Left renal cortex interstitium (tissue), 4 donors: ENCODE data around the gene ITGA4. TPM values are rescaled to one million over a fixed set of nuclear protein-coding genes. Genes with fewer than 3 reads are reported as not detected.

Experiments
- DNase-seq, 4 donors: peaks; one replicate each; pipeline ENCODE4 v3.0.0-alpha.2; 2013; ENCODE audit warnings: low read depth in 4 of 4, low spot score in 2 of 4, missing footprints in 1 of 4
- polyA plus RNA-seq, 4 donors: library from polyadenylated mRNA; unstranded; fragments of 120-200 nt; gene quantifications; one replicate each; pipeline ENCODE4 v1.2.1, GENCODE V29; 2013; ENCODE audit not compliant: insufficient read length in 4 of 4

ITGA4 gene
- polyA plus RNA-seq, 4 donors: 32.0 to 39.4 (median 37.2) TPM

DNA sequence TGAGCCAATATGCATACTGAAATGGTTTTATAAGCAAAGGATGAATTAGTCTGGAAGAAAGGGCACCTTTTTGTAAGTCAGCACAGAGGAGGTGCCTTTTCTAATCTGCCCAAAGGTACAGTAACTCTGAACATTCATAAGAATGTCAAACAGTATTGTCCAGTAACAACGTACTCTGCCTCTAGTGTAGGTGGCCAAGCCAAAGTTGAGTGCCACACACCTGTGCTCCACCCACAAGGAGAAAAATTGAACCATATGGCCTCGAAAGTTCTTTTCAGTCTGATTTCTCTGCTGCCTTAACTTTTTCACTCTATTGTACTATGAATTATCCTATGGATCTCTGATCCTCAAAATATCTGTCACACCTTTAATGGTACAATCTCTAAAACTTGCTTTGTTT, 112.9 kb downstream of the ITGA4 start:
- no peak for DNase-seq

GRCh38 chr2:181570833-181571661, 113.9 kb downstream of the ITGA4 start:
- no peak for DNase-seq

DNA sequence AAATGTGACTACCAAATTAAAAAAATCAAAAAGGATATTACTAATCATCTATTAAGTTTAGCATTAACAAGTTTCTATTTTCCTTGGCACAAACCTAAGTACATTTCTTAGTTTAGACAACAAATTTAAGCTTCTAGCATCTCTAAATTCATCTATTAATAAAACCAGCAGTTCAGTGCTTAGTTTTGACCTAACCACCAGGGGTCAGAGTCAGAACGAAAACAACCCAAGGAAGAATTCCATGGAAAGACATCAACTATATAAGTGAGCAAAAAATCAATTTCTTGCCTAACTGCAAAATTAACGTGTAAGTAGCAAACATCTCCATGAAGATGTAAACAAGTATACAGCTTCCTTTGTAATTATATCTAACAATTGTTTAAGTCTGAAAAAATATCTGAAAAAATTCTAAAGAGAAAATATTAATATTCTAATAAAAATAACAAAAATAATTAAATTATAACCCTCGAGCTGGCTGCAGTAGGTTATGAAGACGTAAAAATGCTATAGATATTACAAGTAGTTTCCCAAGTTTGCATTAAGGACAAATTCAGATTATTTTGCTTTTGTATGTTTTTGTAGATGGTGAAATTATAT, 116.1 kb downstream of the ITGA4 start:
- no peak for DNase-seq

DNA sequence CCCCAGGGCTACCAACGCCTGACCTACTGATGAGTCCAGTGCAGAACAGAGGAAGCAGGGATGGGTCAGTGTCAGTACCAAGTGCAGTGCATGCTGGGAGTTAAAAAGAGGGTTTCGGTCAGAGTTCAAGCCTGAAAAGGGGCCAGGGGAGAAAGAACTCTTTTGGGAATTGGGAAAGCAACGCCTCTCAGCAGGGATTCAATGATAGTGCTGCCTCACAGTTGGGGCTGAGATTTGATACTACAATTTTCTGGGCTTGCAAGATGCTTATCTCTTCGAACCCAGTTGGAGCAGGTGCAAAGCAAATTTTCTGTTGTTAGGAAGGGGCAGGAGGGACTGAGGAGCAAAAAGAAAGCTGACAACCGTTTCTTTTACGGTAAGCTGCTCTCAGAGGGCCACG, 117.1 kb downstream of the ITGA4 start:
- DNase-seq: no peak

GRCh38 chr2:181575024-181575649, 118.0 kb downstream of the ITGA4 start:
- DNase-seq: no peak

DNA sequence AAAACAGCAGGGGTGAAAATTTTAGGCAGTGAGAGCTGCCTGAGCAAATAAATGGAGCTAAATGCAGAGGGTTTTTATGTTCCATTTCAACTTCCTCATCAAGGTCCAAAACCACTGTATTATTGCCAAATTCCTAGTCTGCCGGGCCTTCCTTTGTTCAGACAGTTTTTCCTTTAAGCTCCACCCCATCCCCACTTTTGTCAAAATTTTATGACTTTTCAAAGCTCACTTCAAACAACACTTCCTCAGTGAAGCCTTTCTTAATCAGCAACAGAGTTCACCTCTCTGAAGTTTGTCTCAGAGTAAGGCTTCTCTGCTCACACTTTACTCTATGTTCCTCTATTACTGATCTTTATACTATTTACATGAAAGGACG, 118.5 kb downstream of the ITGA4 start:
- no peak for DNase-seq

DNA sequence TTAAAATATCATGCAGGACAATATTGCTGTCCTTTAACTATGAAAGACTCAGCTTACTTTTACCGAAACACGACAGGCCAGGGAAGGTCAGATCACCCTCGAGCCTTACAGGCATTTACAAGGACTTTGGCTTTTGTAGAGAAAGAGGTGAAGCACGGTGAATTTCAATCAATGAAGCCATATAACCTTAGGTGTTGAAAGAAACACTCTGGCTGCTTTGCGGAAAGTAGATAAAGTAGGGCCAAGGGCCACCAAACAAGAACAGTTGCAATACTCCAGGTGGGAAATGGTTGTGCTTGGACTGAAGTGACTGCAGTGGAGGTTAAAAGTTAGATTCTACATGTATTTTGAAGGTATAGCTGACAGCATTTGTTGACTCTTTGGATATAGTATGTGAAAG, 119.2 kb downstream of the ITGA4 start:
- DNase-seq: no peak

DNA sequence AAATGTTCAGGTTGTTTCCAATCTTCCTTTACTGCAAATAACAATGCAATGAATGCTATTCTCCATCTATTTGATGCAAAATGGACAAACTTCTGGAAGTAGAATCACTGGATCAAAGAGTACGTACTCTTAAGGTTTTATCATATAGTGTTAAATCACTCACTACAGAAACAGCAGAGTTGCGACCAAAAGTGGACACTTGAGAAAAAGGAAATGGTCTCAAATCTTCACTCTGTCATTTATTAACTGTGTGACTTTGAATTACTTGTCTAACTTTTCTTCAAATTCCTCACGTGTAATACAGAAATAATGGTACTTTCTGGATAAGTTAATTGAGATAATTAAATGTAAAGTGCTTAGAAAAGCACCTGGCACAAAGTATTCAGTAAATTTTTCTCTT, 121.6 kb downstream of the ITGA4 start:
- no peak for DNase-seq

DNA sequence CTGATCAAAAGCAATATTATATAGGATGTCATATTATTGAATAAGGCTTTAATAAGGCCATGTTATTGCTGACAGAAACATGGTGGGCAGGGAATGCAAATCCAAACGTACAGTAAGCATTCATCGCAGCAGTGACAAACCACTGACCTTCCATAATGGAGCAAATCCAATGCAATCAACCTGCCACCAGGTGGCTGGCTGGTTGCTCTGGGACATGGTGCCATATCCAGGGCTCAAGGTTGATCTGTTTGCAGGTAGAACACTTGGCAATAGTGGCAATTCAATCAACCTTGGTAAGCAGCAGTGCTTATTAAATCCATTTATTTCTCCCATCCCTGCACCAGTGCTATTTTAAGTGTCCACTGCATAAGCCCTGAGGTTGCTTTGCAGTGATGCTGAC, 124.3 kb downstream of the ITGA4 start:
- DNase-seq: no peak

GRCh38 chr2:181585732-181586131, 128.5 kb downstream of the ITGA4 start:
- no peak for DNase-seq

Other genes starting within 250 kb of the ITGA4 start
- gene CERKL, start 199.7 kb downstream of the ITGA4 start, polyA plus RNA-seq: 10 to 100 TPM; 14.0 to 15.5 (median 15.0) TPM
- not detected for gene NEUROD1, start 223.1 kb downstream of the ITGA4 start, polyA plus RNA-seq